Activated naive CD8-positive, alpha-beta T cell treated with anti-CD3 and anti-CD28 coated beads, Interleukin-2, amount 50 U/mL, for 24 hours (primary cell): ENCODE results near the gene MPP3.
"Not testable (repeated sequence)": the region's sequence is repeated elsewhere in the genome, so short reads cannot be mapped to it uniquely, and the experiment has no call there.

Experiments
- ATAC-seq: fragments of 150-1000 bp; cut with Tn5 transposase; one replicate; pipeline ENCODE4 v1.10.0; 2021
- DNase-seq: peaks from one replicate; pipeline ENCODE4 v3.0.0; 2021
- H3K27ac Mint-ChIP-seq: one replicate; pipeline ENCODE4 v1.8.0; 2021; ENCODE audit warnings: mild to moderate bottlenecking, mixed read lengths
- H3K27me3 Mint-ChIP-seq: one replicate; pipeline ENCODE4 v1.8.0; 2021; ENCODE audit warnings: mixed read lengths
- H3K36me3 Mint-ChIP-seq: one replicate; pipeline ENCODE4 v1.8.0; 2021; ENCODE audit warnings: low read depth, mixed read lengths
- H3K4me1 Mint-ChIP-seq: one replicate; pipeline ENCODE4 v1.8.0; 2021; ENCODE audit warnings: mixed read lengths
- H3K4me3 Mint-ChIP-seq: one replicate; pipeline ENCODE4 v1.8.0; 2021; ENCODE audit warnings: mild to moderate bottlenecking, moderate library complexity, mixed read lengths
- H3K9me3 Mint-ChIP-seq: one replicate; pipeline ENCODE4 v1.8.0; 2021; ENCODE audit warnings: mixed read lengths

MPP3 gene

GRCh38 chr17:43871946-43872690 is 39.2 kb upstream of the MPP3 start:
- Mint-ChIP-seq H3K4me3 (no peak overlapping the region), H3K27ac (no peak overlapping the region), H3K4me1 (no peaks in the 10 kb centered on the region), H3K36me3 (no peaks in the 10 kb centered on the region), H3K9me3 (no peaks in the 10 kb centered on the region), H3K27me3 (peaks cover 11% of the 10 kb centered on the region)
- no peak for ATAC-seq
- no peak for DNase-seq

- not testable (repeated sequence) for H3K4me1 Mint-ChIP-seq, H3K27ac Mint-ChIP-seq, H3K36me3 Mint-ChIP-seq, H3K9me3 Mint-ChIP-seq, H3K4me3 Mint-ChIP-seq, DNase-seq, ATAC-seq
- peaks cover 11% of the 10 kb centered on the region for H3K27me3 Mint-ChIP-seq
Observed at GRCh38 chr17:43869031-43869430, 36.1 kb upstream of the MPP3 start.

GRCh38 chr17:43868226-43868994 is 35.5 kb upstream of the MPP3 start:
- no peaks in the 10 kb centered on the region for H3K36me3 Mint-ChIP-seq
- no peak for DNase-seq
- ATAC-seq: no peak
- no peaks in the 10 kb centered on the region for H3K9me3 Mint-ChIP-seq
- no peak overlapping the region for H3K4me3 Mint-ChIP-seq
- H3K27me3 Mint-ChIP-seq: peaks cover 12% of the 10 kb centered on the region
- H3K4me1 Mint-ChIP-seq: no peaks in the 10 kb centered on the region
- H3K27ac Mint-ChIP-seq: no peak overlapping the region

- no peaks in the 10 kb centered on the region for H3K36me3 Mint-ChIP-seq
- H3K27me3 Mint-ChIP-seq: peaks cover 8% of the 10 kb centered on the region
- no peaks in the 10 kb centered on the region for H3K4me1 Mint-ChIP-seq
- no peak overlapping the region for H3K27ac Mint-ChIP-seq
- no peak for DNase-seq
- no peaks in the 10 kb centered on the region for H3K9me3 Mint-ChIP-seq
- no peak for ATAC-seq
- H3K4me3 Mint-ChIP-seq: no peak overlapping the region
Observed at GRCh38 chr17:43864161-43864984, 31.4 kb upstream of the MPP3 start.

GRCh38 chr17:43861960-43862359 is 29.0 kb upstream of the MPP3 start:
- no peaks in the 10 kb centered on the region for H3K4me1 Mint-ChIP-seq
- DNase-seq: no peak
- no peak overlapping the region for H3K4me3 Mint-ChIP-seq

GRCh38 chr17:43860927-43861622 is 28.1 kb upstream of the MPP3 start:
- Mint-ChIP-seq H3K9me3 (no peaks in the 10 kb centered on the region), H3K27ac (no peak overlapping the region), H3K4me3 (no peak overlapping the region), H3K27me3 (peaks cover 3% of the 10 kb centered on the region), H3K4me1 (no peaks in the 10 kb centered on the region), H3K36me3 (no peaks in the 10 kb centered on the region)
- ATAC-seq (no peak), DNase-seq (no peak)

More at GRCh38 chr17:43861960-43862359, 29.0 kb upstream of the MPP3 start:
- H3K27ac Mint-ChIP-seq: no peak overlapping the region
- ATAC-seq: no peak
- H3K27me3 Mint-ChIP-seq: peaks cover 3% of the 10 kb centered on the region
- H3K9me3 Mint-ChIP-seq: no peaks in the 10 kb centered on the region
- no peaks in the 10 kb centered on the region for H3K36me3 Mint-ChIP-seq

- Mint-ChIP-seq H3K27me3 (peaks cover 3% of the 10 kb centered on the region), H3K9me3 (no peaks in the 10 kb centered on the region), H3K4me3 (no peak overlapping the region), H3K36me3 (no peaks in the 10 kb centered on the region), H3K4me1 (no peaks in the 10 kb centered on the region), H3K27ac (no peak overlapping the region)
- DNase-seq (no peak), ATAC-seq (no peak)
Observed at GRCh38 chr17:43860077-43860725, 27.3 kb upstream of the MPP3 start.

- DNase-seq (no peak), ATAC-seq (no peak)
- H3K9me3 Mint-ChIP-seq: no peaks in the 10 kb centered on the region
- no peaks in the 10 kb centered on the region for H3K36me3 Mint-ChIP-seq
- H3K27me3 Mint-ChIP-seq: no peaks in the 10 kb centered on the region
- H3K4me3 Mint-ChIP-seq: no peak overlapping the region
- H3K27ac Mint-ChIP-seq: no peak overlapping the region
- no peaks in the 10 kb centered on the region for H3K4me1 Mint-ChIP-seq
Observed at GRCh38 chr17:43857957-43858600, 25.1 kb upstream of the MPP3 start.

GRCh38 chr17:43857141-43857540 is 24.2 kb upstream of the MPP3 start:
- no peak overlapping the region for H3K27ac Mint-ChIP-seq
- H3K4me1 Mint-ChIP-seq: no peaks in the 10 kb centered on the region
- ATAC-seq (no peak), DNase-seq (no peak)
- H3K4me3 Mint-ChIP-seq: no peak overlapping the region
- H3K9me3 Mint-ChIP-seq: no peaks in the 10 kb centered on the region
- H3K36me3 Mint-ChIP-seq: no peaks in the 10 kb centered on the region
- H3K27me3 Mint-ChIP-seq: peaks cover 2% of the 10 kb centered on the region

- DNase-seq: no peak
- H3K9me3 Mint-ChIP-seq: no peaks in the 10 kb centered on the region
- H3K4me1 Mint-ChIP-seq: no peaks in the 10 kb centered on the region
- no peak overlapping the region for H3K27ac Mint-ChIP-seq
- H3K27me3 Mint-ChIP-seq: peaks cover 8% of the 10 kb centered on the region
- no peaks in the 10 kb centered on the region for H3K36me3 Mint-ChIP-seq
- no peak overlapping the region for H3K4me3 Mint-ChIP-seq
- ATAC-seq: no peak
Observed at GRCh38 chr17:43856141-43856540, 23.2 kb upstream of the MPP3 start.

GRCh38 chr17:43855061-43855460 is 22.1 kb upstream of the MPP3 start:
- no peaks in the 10 kb centered on the region for H3K4me1 Mint-ChIP-seq
- no peaks in the 10 kb centered on the region for H3K9me3 Mint-ChIP-seq
- H3K27me3 Mint-ChIP-seq: peaks cover 8% of the 10 kb centered on the region
- H3K36me3 Mint-ChIP-seq: no peaks in the 10 kb centered on the region
- ATAC-seq (no peak), DNase-seq (no peak)
- no peak overlapping the region for H3K27ac Mint-ChIP-seq
- H3K4me3 Mint-ChIP-seq: no peak overlapping the region

- H3K27me3 Mint-ChIP-seq: peaks cover 8% of the 10 kb centered on the region
- H3K36me3 Mint-ChIP-seq: no peaks in the 10 kb centered on the region
Observed at GRCh38 chr17:43854498-43854897, 21.6 kb upstream of the MPP3 start.

GRCh38 chr17:43853546-43853945 is 20.6 kb upstream of the MPP3 start:
- ATAC-seq: no peak
- Mint-ChIP-seq H3K27me3 (peaks cover 8% of the 10 kb centered on the region), H3K4me1 (no peaks in the 10 kb centered on the region)

More at GRCh38 chr17:43854498-43854897, 21.6 kb upstream of the MPP3 start:
- Mint-ChIP-seq H3K9me3 (no peaks in the 10 kb centered on the region), H3K4me1 (no peaks in the 10 kb centered on the region), H3K4me3 (no peak overlapping the region), H3K27ac (no peak overlapping the region)
- no peak for ATAC-seq
- DNase-seq: no peak

More at GRCh38 chr17:43853546-43853945, 20.6 kb upstream of the MPP3 start:
- Mint-ChIP-seq H3K9me3 (no peaks in the 10 kb centered on the region), H3K36me3 (no peaks in the 10 kb centered on the region), H3K27ac (no peak overlapping the region), H3K4me3 (no peak overlapping the region)
- DNase-seq: no peak
